RWPE1 (cell line): ENCODE results near the gene SLC17A8.

Experiments
- CTCF ChIA-PET: fragments of 350-600 bp; sonication (Branson Sonifier 250); formaldehyde crosslinking; extraction: SDS; loops from one replicate; lab custom pipeline; 2021; lab: Yijun Ruan, JAX
- POLR2A ChIA-PET: fragments of 400-600 bp; formaldehyde crosslinking; extraction: SDS; loops from one replicate; lab custom pipeline; 2020; ENCODE audit warnings: antibody characterized with exemption; ENCODE audit not compliant: low non-redundant PET; lab: Yijun Ruan, JAX
- DNase-seq: peaks from one replicate; pipeline ENCODE4 v3.0.0; 2012; ENCODE audit warnings: low spot score
- H3K27ac ChIP-seq: fragments of 450-650 bp; 2 replicates; pipeline ENCODE4 v1.5.1; 2017
- CTCF ChIP-seq: fragments of 450-650 bp; conservative IDR thresholded peaks from 2 replicates; pipeline ENCODE4 v1.5.1; 2017; ENCODE audit warnings: low read depth, mild to moderate bottlenecking

The SLC17A8 gene

GRCh38 chr12:100468126-100468525 lies 111.3 kb downstream of the SLC17A8 start:
- no peak for TF ChIP-seq CTCF
- ChIA-PET POLR2A (no interaction called here), CTCF (no interaction called here)
- DNase-seq = no peak
- H3K27ac ChIP-seq = no peak overlapping the region
